Peyer's patch (tissue), 4 donors: ENCODE results near the gene SYT14. TPM values are rescaled to one million over a fixed set of nuclear protein-coding genes. Genes with fewer than 3 reads are reported as not detected.
"Not testable (repeated sequence)": the region's sequence is repeated elsewhere in the genome, so short reads cannot be mapped to it uniquely, and the experiment has no call there.

Experiments used
- DNase-seq, 3 donors: peaks; one replicate each; pipeline ENCODE4 v3.0.0-alpha.2; 2017 to 2019
- H3K27ac ChIP-seq, 4 donors: fragments of 200-600 bp; sonication (generic); one replicate each; pipeline ENCODE4 v1.5.1; 2016 to 2019
- H3K27me3 ChIP-seq, 2 donors: fragments of 200-600 bp; sonication (generic); one replicate each; pipeline ENCODE4 v1.5.1; 2019
- H3K36me3 ChIP-seq, 3 donors: fragments of 200-600 bp; sonication (generic); one replicate each; pipeline ENCODE4 v1.5.1; 2016 to 2019
- H3K4me1 ChIP-seq, 4 donors: fragments of 200-600 bp; sonication (generic); one replicate each; pipeline ENCODE4 v1.5.1; 2016 to 2019
- H3K4me3 ChIP-seq, 4 donors: fragments of 200-600 bp; sonication (generic); 1 replicate in 3 of 4; 2 replicates in 1 of 4; pipeline ENCODE4 v1.5.1; 2016 to 2019; ENCODE audit warnings: mild to moderate bottlenecking in 1 of 4
- H3K9me3 ChIP-seq, 4 donors: fragments of 200-600 bp; sonication (generic); one replicate each; pipeline ENCODE4 v1.5.1; 2016 to 2019; ENCODE audit warnings: mild to moderate bottlenecking in 1 of 4
- CTCF ChIP-seq, 6 experiments: fragments of 450-650 bp in 4 of 6; fragments of 200-600 bp in 2 of 6; sonication (generic) in 1 of 6; IDR thresholded peaks; one replicate each; pipeline ENCODE4 v1.5.1; 2017 to 2019; ENCODE audit warnings: antibody characterized with exemption in 6 of 6, mild to moderate bottlenecking in 3 of 6, moderate library complexity in 1 of 6
- POLR2A ChIP-seq, 2 donors: fragments of 450-650 bp; IDR thresholded peaks; one replicate each; pipeline ENCODE4 v1.5.1; 2017; ENCODE audit warnings: antibody characterized with exemption in 2 of 2, mild to moderate bottlenecking in 2 of 2, moderate library complexity in 2 of 2
- total RNA-seq, 4 donors: library from RNA; depleted of rRNA; stranded (reverse); fragments of >200 nt; gene quantifications; one replicate each; pipeline ENCODE4 v1.1.0, GENCODE V29; 2016

The SYT14 gene
- total RNA-seq, 4 donors from 2014 or later = 0.27 to 0.83 TPM; not detected in 2

GRCh38 chr1:210170220-210170619, 232.2 kb downstream of the SYT14 start:
- Histone ChIP-seq H3K27me3 (no peaks in the 10 kb centered on the region), H3K4me3 (no peak overlapping the region), H3K9me3 (no peaks in the 10 kb centered on the region), H3K27ac (no peak overlapping the region), H3K4me1 (no peaks in the 10 kb centered on the region), H3K36me3 (no peaks in the 10 kb centered on the region)
- TF ChIP-seq CTCF (IDR thresholded peaks at IDR 0.05) = no peak
- TF ChIP-seq POLR2A (IDR thresholded peaks at IDR 0.05) = no peak
- DNase-seq = no peak

GRCh38 chr1:210174133-210174532, 236.1 kb downstream of the SYT14 start:
- no peak overlapping the region for H3K27ac ChIP-seq
- H3K9me3 ChIP-seq = no peaks in the 10 kb centered on the region
- no peaks in the 10 kb centered on the region for H3K4me1 ChIP-seq
- no peaks in the 10 kb centered on the region for H3K36me3 ChIP-seq
- peaks cover 0 to 3% of the 10 kb centered on the region in 2 donors for H3K27me3 ChIP-seq
- TF ChIP-seq POLR2A (IDR thresholded peaks at IDR 0.05) (no peak), CTCF (IDR thresholded peaks at IDR 0.05) (no peak)
- no peak overlapping the region for H3K4me3 ChIP-seq
- DNase-seq = no peak

- Histone ChIP-seq H3K4me1 (no peaks in the 10 kb centered on the region), H3K36me3 (no peaks in the 10 kb centered on the region), H3K4me3 (no peak overlapping the region), H3K9me3 (no peaks in the 10 kb centered on the region), H3K27ac (no peak overlapping the region), H3K27me3 (no peaks in the 10 kb centered on the region)
- no peak for TF ChIP-seq CTCF (IDR thresholded peaks at IDR 0.05)
- no peak for TF ChIP-seq POLR2A (IDR thresholded peaks at IDR 0.05)
- no peak for DNase-seq
These were observed 247.0 kb downstream of the SYT14 start for GRCh38 chr1:210185063-210185462.

GRCh38 chr1:210187849-210188606, 250.0 kb downstream of the SYT14 start:
- not testable (repeated sequence) for H3K4me3 ChIP-seq, H3K36me3 ChIP-seq, H3K4me1 ChIP-seq, H3K27me3 ChIP-seq, DNase-seq, H3K9me3 ChIP-seq, H3K27ac ChIP-seq

- H3K4me1 ChIP-seq = no peaks in the 10 kb centered on the region
- no peaks in the 10 kb centered on the region for H3K27me3 ChIP-seq
- no peaks in the 10 kb centered on the region for H3K36me3 ChIP-seq
- TF ChIP-seq POLR2A (IDR thresholded peaks at IDR 0.05) = no peak
- TF ChIP-seq CTCF (IDR thresholded peaks at IDR 0.05) = no peak
- H3K4me3 ChIP-seq = no peak overlapping the region
- no peak for DNase-seq
- H3K9me3 ChIP-seq = no peaks in the 10 kb centered on the region
- H3K27ac ChIP-seq = no peak overlapping the region
These were observed 251.4 kb downstream of the SYT14 start for GRCh38 chr1:210189426-210189825.

GRCh38 chr1:210195635-210196160, 257.7 kb downstream of the SYT14 start:
- DNase-seq = no peak
- no peaks in the 10 kb centered on the region for H3K36me3 ChIP-seq
- H3K9me3 ChIP-seq = peaks cover 0 to 13% (median 2%) of the 10 kb centered on the region in 4 donors
- H3K27me3 ChIP-seq = no peaks in the 10 kb centered on the region
- no peak overlapping the region for H3K27ac ChIP-seq
- no peak overlapping the region for H3K4me3 ChIP-seq
- no peak for TF ChIP-seq POLR2A (IDR thresholded peaks at IDR 0.05)
- no peak for TF ChIP-seq CTCF (IDR thresholded peaks at IDR 0.05)
- no peaks in the 10 kb centered on the region for H3K4me1 ChIP-seq

- not testable (repeated sequence) for H3K27me3 ChIP-seq, H3K4me1 ChIP-seq, H3K27ac ChIP-seq, DNase-seq, H3K4me3 ChIP-seq, H3K36me3 ChIP-seq
- peaks cover 0 to 13% (median 2%) of the 10 kb centered on the region in 4 donors for H3K9me3 ChIP-seq
These were observed 258.2 kb downstream of the SYT14 start for GRCh38 chr1:210196266-210196665.
